H9 (cell line): ENCODE data around the gene NMT1. TPM values are rescaled to one million over a fixed set of nuclear protein-coding genes. Genes with fewer than 3 reads are reported as not detected.

Experiments
- DNase-seq: peaks from one replicate; pipeline ENCODE4 v3.0.0-alpha.2; 2017
- H2AFZ ChIP-seq: one replicate; pipeline ENCODE4 v1.6.1; 2013; ENCODE audit warnings: mild to moderate bottlenecking, low read length, control low read depth, moderate library complexity
- H2AK5ac ChIP-seq: 2 replicates; pipeline ENCODE4 v1.6.1; 2013; ENCODE audit warnings: low read length, control low read depth, mixed read lengths; ENCODE audit not compliant: insufficient read length
- H2BK120ac ChIP-seq: one replicate; pipeline ENCODE4 v1.6.1; 2013; ENCODE audit warnings: low read depth, mild to moderate bottlenecking, low read length, control low read depth, inconsistent platforms; ENCODE audit not compliant: poor library complexity, severe bottlenecking
- H2BK12ac ChIP-seq: 2 replicates; pipeline ENCODE4 v1.6.1; 2013; ENCODE audit warnings: low read length, control low read depth, mixed read lengths, low read depth; ENCODE audit not compliant: insufficient read length
- H2BK15ac ChIP-seq: 2 replicates; pipeline ENCODE4 v1.6.1; 2013; ENCODE audit warnings: low read depth, low read length, control low read depth
- H2BK20ac ChIP-seq: one replicate; pipeline ENCODE4 v1.6.1; 2013; ENCODE audit warnings: low read depth, mild to moderate bottlenecking, low read length, control low read depth, inconsistent platforms; ENCODE audit not compliant: poor library complexity, severe bottlenecking
- H2BK5ac ChIP-seq: 2 replicates; pipeline ENCODE4 v1.6.1; 2013; ENCODE audit warnings: low read length, control low read depth, mixed read lengths; ENCODE audit not compliant: insufficient read length
- H3K14ac ChIP-seq: 2 replicates; pipeline ENCODE4 v1.6.1; 2013; ENCODE audit warnings: low read length, control low read depth; ENCODE audit not compliant: insufficient read depth
- H3K18ac ChIP-seq: 2 replicates; pipeline ENCODE4 v1.6.1; 2013; ENCODE audit warnings: low read depth, mild to moderate bottlenecking, mixed read lengths, low read length, control low read depth; ENCODE audit not compliant: insufficient read length
- H3K23ac ChIP-seq: 2 replicates; pipeline ENCODE4 v1.6.1; 2013; ENCODE audit warnings: low read length, control low read depth, mixed read lengths, low read depth; ENCODE audit not compliant: insufficient read length
- H3K23me2 ChIP-seq: 2 replicates; pipeline ENCODE4 v1.6.1; 2013; ENCODE audit warnings: low read depth, mild to moderate bottlenecking, mixed read lengths, low read length, control low read depth; ENCODE audit not compliant: insufficient read length, poor library complexity, severe bottlenecking
- H3K27ac ChIP-seq: 2 replicates; pipeline ENCODE4 v1.5.1; 2013; ENCODE audit warnings: low read length, control low read depth, mixed read lengths, low read depth; ENCODE audit not compliant: insufficient read length
- H3K27me3 ChIP-seq: 2 replicates; pipeline ENCODE4 v1.6.1; 2013; ENCODE audit warnings: low read length, control low read depth, inconsistent platforms; ENCODE audit not compliant: insufficient read depth
- H3K4ac ChIP-seq: 2 replicates; pipeline ENCODE4 v1.6.1; 2013; ENCODE audit warnings: low read depth, mild to moderate bottlenecking, control low read depth, inconsistent platforms, low read length, moderate library complexity
- H3K4me1 ChIP-seq: 2 replicates; pipeline ENCODE4 v1.6.1; 2013; ENCODE audit warnings: low read length, control low read depth, inconsistent platforms; ENCODE audit not compliant: insufficient read depth
- H3K4me2 ChIP-seq: 2 replicates; pipeline ENCODE4 v1.6.1; 2013; ENCODE audit warnings: low read length, control low read depth, mixed read lengths; ENCODE audit not compliant: insufficient read length, insufficient read depth
- H3K56ac ChIP-seq: 2 replicates; pipeline ENCODE4 v1.6.1; 2013; ENCODE audit warnings: low read depth, mild to moderate bottlenecking, mixed read lengths, low read length, control low read depth; ENCODE audit not compliant: insufficient read length
- H3K79me1 ChIP-seq: 2 replicates; pipeline ENCODE4 v1.6.1; 2013; ENCODE audit warnings: low read depth, mild to moderate bottlenecking, moderate library complexity, low read length, control low read depth, inconsistent platforms; ENCODE audit not compliant: insufficient read depth, poor library complexity, severe bottlenecking
- H3K79me2 ChIP-seq: 2 replicates; pipeline ENCODE4 v1.6.1; 2013; ENCODE audit warnings: low read length, control low read depth, inconsistent platforms; ENCODE audit not compliant: insufficient read depth
- H3K9ac ChIP-seq: 2 replicates; pipeline ENCODE4 v1.6.1; 2013; ENCODE audit warnings: low read length, control low read depth, mixed read lengths; ENCODE audit not compliant: insufficient read length; ENCODE audit errors: extremely low read depth
- H3K9me3 ChIP-seq: one replicate; pipeline ENCODE4 v1.6.1; 2013; ENCODE audit warnings: low read depth, low read length, inconsistent platforms; ENCODE audit not compliant: control insufficient read depth
- H3T11ph ChIP-seq: one replicate; pipeline ENCODE4 v1.6.1; 2013; ENCODE audit warnings: mild to moderate bottlenecking, low read length, control low read depth, inconsistent platforms
- H4K20me1 ChIP-seq: one replicate; pipeline ENCODE4 v1.6.1; 2013; ENCODE audit not compliant: control insufficient read depth, insufficient read length, insufficient read depth
- H4K5ac ChIP-seq: 2 replicates; pipeline ENCODE4 v1.6.1; 2013; ENCODE audit warnings: low read depth, mild to moderate bottlenecking, mixed read lengths, low read length, control low read depth; ENCODE audit not compliant: insufficient read length
- H4K8ac ChIP-seq: replicated peaks from 2 replicates; pipeline ENCODE4 v1.6.1; 2013; ENCODE audit warnings: low read length, control low read depth, mixed read lengths, low read depth; ENCODE audit not compliant: insufficient read length
- H4K91ac ChIP-seq: 2 replicates; pipeline ENCODE4 v1.6.1; 2013; ENCODE audit warnings: low read depth, mild to moderate bottlenecking, moderate library complexity, mixed read lengths, low read length, control low read depth; ENCODE audit not compliant: insufficient read length
- H3K27ac Mint-ChIP-seq, 3 experiments: 2 replicates in 2 of 3; 3 replicates in 1 of 3; pipeline ENCODE4 v1.8.0; 2020 to 2021; ENCODE audit warnings: mixed read lengths in 3 of 3, mild to moderate bottlenecking in 1 of 3, moderate library complexity in 1 of 3
- H3K27me3 Mint-ChIP-seq: 2 replicates; pipeline ENCODE4 v1.8.0; 2021; ENCODE audit warnings: low read depth, mild to moderate bottlenecking, moderate library complexity, mixed read lengths
- H3K36me3 Mint-ChIP-seq, 3 experiments: 2 replicates in 2 of 3; 3 replicates in 1 of 3; pipeline ENCODE4 v1.8.0; 2020 to 2021; ENCODE audit warnings: low read depth in 3 of 3, mixed read lengths in 3 of 3; ENCODE audit not compliant: insufficient read depth in 1 of 3
- H3K4me1 Mint-ChIP-seq, 2 experiments: 2 replicates each; pipeline ENCODE4 v1.8.0; 2020; ENCODE audit warnings: mixed read lengths in 2 of 2
- H3K4me3 Mint-ChIP-seq, 2 experiments: 2 replicates in 1 of 2; 3 replicates in 1 of 2; pipeline ENCODE4 v1.8.0; 2020 to 2021; ENCODE audit warnings: mild to moderate bottlenecking in 2 of 2, mixed read lengths in 2 of 2, moderate library complexity in 1 of 2
- H3K9me3 Mint-ChIP-seq, 2 experiments: 2 replicates in 1 of 2; 3 replicates in 1 of 2; pipeline ENCODE4 v1.8.0; 2020; ENCODE audit warnings: mild to moderate bottlenecking in 2 of 2, mixed read lengths in 2 of 2, moderate library complexity in 1 of 2
- WGBS: extraction: QIAGEN DNeasy Blood & Tissue Kit; methylation state at CpG from one replicate; pipeline ENCODE4 v1.1.7; 2013; ENCODE audit warnings: missing lambda C conversion rate, low lambda C conversion rate, mixed read lengths; ENCODE audit not compliant: insufficient read length; ENCODE audit errors: extremely low coverage; 5-methylcytosine and 5-hydroxymethylcytosine counted together
- total RNA-seq: library from RNA; stranded (reverse); gene quantifications from 2 replicates; pipeline ENCODE4 v1.2.1, GENCODE V29; 2021
- TF ChIP-seq, protein P1 (sequence below): fragments of 200-600 bp; sonication (generic); conservative IDR thresholded peaks from 3 replicates; pipeline ENCODE4 v1.8.0; 2021; ENCODE audit warnings: antibody characterized with exemption, mild to moderate bottlenecking

NMT1 gene
- total RNA-seq, 1 experiment from 2014 or later, result 150 TPM

DNA sequence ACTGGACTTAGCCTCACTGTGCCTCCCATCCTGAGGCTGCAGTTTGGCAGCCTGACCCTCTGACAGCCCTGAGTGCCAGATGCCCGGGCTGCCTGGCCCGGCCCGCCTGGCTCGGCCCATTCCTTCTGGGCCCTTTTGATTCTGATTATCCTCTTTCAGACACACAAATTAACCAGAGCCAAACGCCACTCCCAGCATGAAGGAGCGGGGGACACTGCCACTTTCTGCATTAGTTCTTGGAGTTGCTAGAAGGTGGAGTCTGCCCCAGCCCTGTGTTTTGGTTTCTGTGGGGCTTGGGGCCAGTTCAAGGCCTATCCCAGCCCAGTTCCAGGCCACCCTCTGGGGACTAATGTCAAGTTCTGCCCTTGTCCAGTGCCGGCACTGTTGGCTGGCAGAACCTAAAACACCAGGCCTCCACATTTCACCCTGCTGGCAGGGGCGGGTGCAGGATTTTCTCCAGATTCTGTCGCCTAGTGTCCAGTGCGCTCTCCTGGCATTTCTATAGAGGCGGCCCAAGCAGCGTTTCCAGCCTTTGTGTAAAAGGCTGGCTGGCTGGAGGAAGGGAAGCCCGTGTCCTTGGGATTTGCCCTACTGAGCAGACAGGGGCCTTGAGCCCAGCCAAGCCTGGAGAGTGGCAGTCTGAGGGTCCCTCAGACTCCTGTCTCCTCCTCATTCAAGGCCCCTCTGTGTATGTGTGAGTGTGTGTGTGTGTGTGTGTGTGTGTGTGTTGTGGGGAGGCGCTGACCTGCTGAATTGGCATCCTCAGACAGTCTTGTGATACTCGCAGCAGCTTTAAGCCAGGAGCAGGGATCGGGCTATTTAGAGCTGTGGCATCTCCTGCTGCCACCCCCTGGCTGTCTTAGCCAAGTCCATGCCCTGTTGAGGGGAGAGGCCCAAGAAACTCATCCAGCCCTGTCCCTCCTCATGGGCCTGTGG lies 49.8 kb downstream of the NMT1 start:
- peaks cover 2% of the 10 kb centered on the region; the same call in 1 of the 2 replicates for H3K27me3 Mint-ChIP-seq
- no peak overlapping the region for H2AFZ ChIP-seq
- no CpG with 5 or more reads among the region's 16 CpGs for WGBS
- no peaks in the 10 kb centered on the region for H3K79me2 ChIP-seq
- H3K9me3 Mint-ChIP-seq, result no peaks in the 10 kb centered on the region
- H3K79me1 ChIP-seq, result no peaks in the 10 kb centered on the region
- no peak overlapping the region for H3K4me2 ChIP-seq
- no peak overlapping the region for H2BK20ac ChIP-seq
- H3K4me3 Mint-ChIP-seq, result no peak overlapping the region
- H2BK5ac ChIP-seq, result no peak overlapping the region
- H3T11ph ChIP-seq, result no peak overlapping the region
- no peak overlapping the region for H4K5ac ChIP-seq
- peaks cover 4 to 28% of the 10 kb centered on the region in 2 experiments; a peak in 3 of 4 replicates for H3K4me1 Mint-ChIP-seq
- H3K56ac ChIP-seq, result no peak overlapping the region
- H2AK5ac ChIP-seq, result no peak overlapping the region
- H3K4me1 ChIP-seq, result no peaks in the 10 kb centered on the region
- H3K9me3 ChIP-seq, result no peaks in the 10 kb centered on the region
- H3K27me3 ChIP-seq, result no peaks in the 10 kb centered on the region
- H3K23me2 ChIP-seq, result no peaks in the 10 kb centered on the region
- H3K27ac Mint-ChIP-seq, result peak overlapping the region; percentile 57 to 78 (median 60); a peak in 3 of 7 replicates
- H3K14ac ChIP-seq, result no peak overlapping the region
- H2BK12ac ChIP-seq, result no peak overlapping the region
- H3K36me3 Mint-ChIP-seq, result peaks cover 0 to 34% (median 26%) of the 10 kb centered on the region in 3 experiments; a peak in 6 of 7 replicates
- no peak overlapping the region for H3K9ac ChIP-seq
- no peak overlapping the region for H3K18ac ChIP-seq
- H4K8ac ChIP-seq, result no peak overlapping the region
- H2BK15ac ChIP-seq, result no peak overlapping the region
- no peak overlapping the region for H4K91ac ChIP-seq
- TF ChIP-seq, protein P1, sequence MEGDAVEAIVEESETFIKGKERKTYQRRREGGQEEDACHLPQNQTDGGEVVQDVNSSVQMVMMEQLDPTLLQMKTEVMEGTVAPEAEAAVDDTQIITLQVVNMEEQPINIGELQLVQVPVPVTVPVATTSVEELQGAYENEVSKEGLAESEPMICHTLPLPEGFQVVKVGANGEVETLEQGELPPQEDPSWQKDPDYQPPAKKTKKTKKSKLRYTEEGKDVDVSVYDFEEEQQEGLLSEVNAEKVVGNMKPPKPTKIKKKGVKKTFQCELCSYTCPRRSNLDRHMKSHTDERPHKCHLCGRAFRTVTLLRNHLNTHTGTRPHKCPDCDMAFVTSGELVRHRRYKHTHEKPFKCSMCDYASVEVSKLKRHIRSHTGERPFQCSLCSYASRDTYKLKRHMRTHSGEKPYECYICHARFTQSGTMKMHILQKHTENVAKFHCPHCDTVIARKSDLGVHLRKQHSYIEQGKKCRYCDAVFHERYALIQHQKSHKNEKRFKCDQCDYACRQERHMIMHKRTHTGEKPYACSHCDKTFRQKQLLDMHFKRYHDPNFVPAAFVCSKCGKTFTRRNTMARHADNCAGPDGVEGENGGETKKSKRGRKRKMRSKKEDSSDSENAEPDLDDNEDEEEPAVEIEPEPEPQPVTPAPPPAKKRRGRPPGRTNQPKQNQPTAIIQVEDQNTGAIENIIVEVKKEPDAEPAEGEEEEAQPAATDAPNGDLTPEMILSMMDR, result no peak
- H2BK120ac ChIP-seq, result no peak overlapping the region
- H3K4ac ChIP-seq, result no peak overlapping the region
- H3K27ac ChIP-seq, result no peak overlapping the region
- no peak overlapping the region for H3K23ac ChIP-seq
- no peaks in the 10 kb centered on the region for H4K20me1 ChIP-seq
- no peak for DNase-seq
